ENCODE data around the gene RPS15. TPM values are rescaled to one million over a fixed set of nuclear protein-coding genes. Genes with fewer than 3 reads are reported as not detected.

The RPS15 gene
- total and polyA plus RNA-seq, 2 of the 13 experiments (the other 11 are each of a cell fraction or from before 2014, with no cell fraction given), result 695 to 1,411 TPM

DNA sequence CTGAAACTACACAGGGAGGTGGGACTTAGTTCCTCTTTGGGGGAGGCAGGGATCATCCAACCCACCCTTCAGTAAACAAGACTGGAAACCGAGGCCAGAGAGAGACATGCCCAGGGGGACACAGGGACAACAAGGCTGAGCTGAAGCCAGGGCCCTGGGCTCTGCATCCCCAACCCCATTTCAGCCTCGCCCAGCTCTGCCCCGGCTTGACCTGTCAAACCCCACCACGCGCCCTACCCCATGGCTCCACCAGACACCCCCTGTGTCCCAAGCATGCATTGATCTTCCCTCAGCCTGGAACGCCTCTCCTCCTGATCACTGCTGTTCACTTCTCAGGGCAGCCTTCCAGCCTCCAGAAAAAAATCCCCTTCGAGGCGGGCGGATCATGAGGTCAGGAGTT is 9.7 kb downstream of the RPS15 start:
- Histone ChIP-seq H4K20me1 (ENCODE audit: insufficient read depth, low read length) (peaks cover 13% of the 10 kb centered on the region; the same call in 1 of the 2 replicates), H3K9me3 (ENCODE audit: low read length) (no peaks in the 10 kb centered on the region), H3K36me3 (replicated peaks in 1 of 2; ENCODE audit: control insufficient read depth in 1 of 2, insufficient read depth in 2 of 2, low read length in 2 of 2) (no peaks in the 10 kb centered on the region), H3K9ac (ENCODE audit: insufficient read depth, low read depth, low read length) (no peak overlapping the region), H3K79me2 (ENCODE audit: insufficient read depth, low read length) (no peaks in the 10 kb centered on the region), H3K4me1 (ENCODE audit: insufficient read depth, low read length) (peaks cover 26% of the 10 kb centered on the region), H2AFZ (ENCODE audit: low read length) (no peak overlapping the region), H3K27ac (ENCODE audit: extremely low read length, insufficient read depth, low read length) (no peak overlapping the region), H3K4me3 (replicated peaks in 1 of 3; ENCODE audit: insufficient read depth in 1 of 3, low read depth in 2 of 3, low read length in 3 of 3) (no peak overlapping the region), H3K27me3 (ENCODE audit: control insufficient read depth in 1 of 2, insufficient read depth in 2 of 2, low read length in 2 of 2) (peaks cover 15 to 61% of the 10 kb centered on the region in 2 experiments), H3K4me2 (ENCODE audit: low read depth, low read length) (no peak overlapping the region)
- intact Hi-C loops (cut with micrococcal nuclease; ENCODE audit: unreplicated experiment), result no loop called here
- ChIA-PET POLR2A (no interaction called here), CTCF (ENCODE audit: low intra/inter-chr PET ratio, low total read pairs) (no interaction called here)
- FAIRE-seq (no peak), DNase-seq (ENCODE audit: low spot score) (no peak), ATAC-seq (no peak)
- in situ Hi-C loops (cut with HindIII; ENCODE audit: extremely low pct_ligation_motif_present, low pct_unique_long_range_greater_than_20kb), result no loop called here
- TF ChIP-seq, protein P1, sequence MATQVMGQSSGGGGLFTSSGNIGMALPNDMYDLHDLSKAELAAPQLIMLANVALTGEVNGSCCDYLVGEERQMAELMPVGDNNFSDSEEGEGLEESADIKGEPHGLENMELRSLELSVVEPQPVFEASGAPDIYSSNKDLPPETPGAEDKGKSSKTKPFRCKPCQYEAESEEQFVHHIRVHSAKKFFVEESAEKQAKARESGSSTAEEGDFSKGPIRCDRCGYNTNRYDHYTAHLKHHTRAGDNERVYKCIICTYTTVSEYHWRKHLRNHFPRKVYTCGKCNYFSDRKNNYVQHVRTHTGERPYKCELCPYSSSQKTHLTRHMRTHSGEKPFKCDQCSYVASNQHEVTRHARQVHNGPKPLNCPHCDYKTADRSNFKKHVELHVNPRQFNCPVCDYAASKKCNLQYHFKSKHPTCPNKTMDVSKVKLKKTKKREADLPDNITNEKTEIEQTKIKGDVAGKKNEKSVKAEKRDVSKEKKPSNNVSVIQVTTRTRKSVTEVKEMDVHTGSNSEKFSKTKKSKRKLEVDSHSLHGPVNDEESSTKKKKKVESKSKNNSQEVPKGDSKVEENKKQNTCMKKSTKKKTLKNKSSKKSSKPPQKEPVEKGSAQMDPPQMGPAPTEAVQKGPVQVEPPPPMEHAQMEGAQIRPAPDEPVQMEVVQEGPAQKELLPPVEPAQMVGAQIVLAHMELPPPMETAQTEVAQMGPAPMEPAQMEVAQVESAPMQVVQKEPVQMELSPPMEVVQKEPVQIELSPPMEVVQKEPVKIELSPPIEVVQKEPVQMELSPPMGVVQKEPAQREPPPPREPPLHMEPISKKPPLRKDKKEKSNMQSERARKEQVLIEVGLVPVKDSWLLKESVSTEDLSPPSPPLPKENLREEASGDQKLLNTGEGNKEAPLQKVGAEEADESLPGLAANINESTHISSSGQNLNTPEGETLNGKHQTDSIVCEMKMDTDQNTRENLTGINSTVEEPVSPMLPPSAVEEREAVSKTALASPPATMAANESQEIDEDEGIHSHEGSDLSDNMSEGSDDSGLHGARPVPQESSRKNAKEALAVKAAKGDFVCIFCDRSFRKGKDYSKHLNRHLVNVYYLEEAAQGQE (IDR thresholded peaks at IDR 0.05; ENCODE audit: borderline replicate concordance in 1 of 2, low read depth in 1 of 2, low read length in 2 of 2), result 0 out of 4 replicates have a peak, but pooled peaks of 1 of the 2 experiments have one; percentile 26
- TF ChIP-seq ZNF773 (CRISPR knock-in tag; IDR thresholded peaks at IDR 0.05; ENCODE audit: borderline replicate concordance) (no peak), ZNF160 (CRISPR knock-in tag; IDR thresholded peaks at IDR 0.05) (no peak), ZNF616 (CRISPR knock-in tag; IDR thresholded peaks at IDR 0.05; ENCODE audit: low read depth) (no peak), ZNF333 (CRISPR knock-in tag; IDR thresholded peaks at IDR 0.05; ENCODE audit: borderline replicate concordance) (no peak)
- BruUV-seq (replicated peaks), result no TSS peak
- 58% methylated on average over 7 of the region's 9 CpGs for WGBS (ENCODE audit: low lambda C conversion rate)
